Measurements from ENCODE around the gene ENTPD2. TPM values are rescaled to one million over a fixed set of nuclear protein-coding genes. Genes with fewer than 3 reads are reported as not detected.

Gene ENTPD2
- polyA plus RNA-seq, 1 experiment, result not detected

- H3K4me3 ChIP-seq (ENCODE audit: low read depth, low read length), result no peak overlapping the region
- no peaks in the 10 kb centered on the region for H3K27me3 ChIP-seq (ENCODE audit: control insufficient read depth, insufficient read depth, low read length)
- ChIA-PET CTCF (interaction anchor here (1.2 kb wide), 1 partner anchor 13 kb away, joined by 4 read pairs; no protein-coding TSS in a partner anchor), POLR2A (no interaction called here)
- H3K27ac ChIP-seq (ENCODE audit: low read depth, low read length), result no peak overlapping the region
- no peak for DNase-seq (ENCODE audit: low read depth, low spot score)
- peaks cover 22% of the 10 kb centered on the region; the same call in 1 of the 2 replicates for H3K9me3 ChIP-seq (ENCODE audit: control insufficient read depth, insufficient read depth, low read length)
- TF ChIP-seq, protein P1, sequence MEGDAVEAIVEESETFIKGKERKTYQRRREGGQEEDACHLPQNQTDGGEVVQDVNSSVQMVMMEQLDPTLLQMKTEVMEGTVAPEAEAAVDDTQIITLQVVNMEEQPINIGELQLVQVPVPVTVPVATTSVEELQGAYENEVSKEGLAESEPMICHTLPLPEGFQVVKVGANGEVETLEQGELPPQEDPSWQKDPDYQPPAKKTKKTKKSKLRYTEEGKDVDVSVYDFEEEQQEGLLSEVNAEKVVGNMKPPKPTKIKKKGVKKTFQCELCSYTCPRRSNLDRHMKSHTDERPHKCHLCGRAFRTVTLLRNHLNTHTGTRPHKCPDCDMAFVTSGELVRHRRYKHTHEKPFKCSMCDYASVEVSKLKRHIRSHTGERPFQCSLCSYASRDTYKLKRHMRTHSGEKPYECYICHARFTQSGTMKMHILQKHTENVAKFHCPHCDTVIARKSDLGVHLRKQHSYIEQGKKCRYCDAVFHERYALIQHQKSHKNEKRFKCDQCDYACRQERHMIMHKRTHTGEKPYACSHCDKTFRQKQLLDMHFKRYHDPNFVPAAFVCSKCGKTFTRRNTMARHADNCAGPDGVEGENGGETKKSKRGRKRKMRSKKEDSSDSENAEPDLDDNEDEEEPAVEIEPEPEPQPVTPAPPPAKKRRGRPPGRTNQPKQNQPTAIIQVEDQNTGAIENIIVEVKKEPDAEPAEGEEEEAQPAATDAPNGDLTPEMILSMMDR (IDR thresholded peaks at IDR 0.05; ENCODE audit: low read depth, low read length), result no peak
Measured at GRCh38 chr9:137021979-137022661, 31.7 kb downstream of the ENTPD2 start.

DNA sequence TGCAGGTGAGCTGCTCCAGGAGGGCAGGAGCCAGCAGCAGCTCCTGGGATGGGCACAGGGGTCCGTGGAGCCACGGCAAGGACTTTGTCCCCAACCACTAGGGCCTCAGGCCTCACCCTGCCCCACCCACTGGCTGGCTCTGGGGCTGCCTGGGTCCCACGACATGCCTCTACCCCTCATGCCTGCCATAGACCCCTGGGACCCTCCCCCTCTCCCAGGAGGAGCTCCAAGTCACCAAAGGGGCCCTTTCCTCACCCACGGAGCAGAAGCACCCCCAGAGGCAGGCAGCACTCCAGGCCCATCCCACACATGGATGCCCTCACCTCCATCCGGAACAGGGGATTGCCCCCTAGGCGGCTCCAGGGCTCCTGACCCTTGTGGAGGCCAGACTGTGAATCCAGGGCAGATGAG is 32.3 kb downstream of the ENTPD2 start:
- DNase-seq (ENCODE audit: low read depth, low spot score), result no peak
- H3K27ac ChIP-seq (ENCODE audit: low read depth, low read length), result no peak overlapping the region
- ChIA-PET POLR2A (no interaction called here), CTCF (interaction anchor here (1.2 to 1.7 kb wide), 2 partner anchors 8 to 14 kb away, joined by 4 to 8 read pairs; no protein-coding TSS in a partner anchor)
- TF ChIP-seq, protein P1 (IDR thresholded peaks at IDR 0.05; ENCODE audit: low read depth, low read length), result no peak
- no peak overlapping the region for H3K4me3 ChIP-seq (ENCODE audit: low read depth, low read length)
- H3K9me3 ChIP-seq (ENCODE audit: control insufficient read depth, insufficient read depth, low read length), result peaks cover 27% of the 10 kb centered on the region; the same call in 1 of the 2 replicates
- no peaks in the 10 kb centered on the region for H3K27me3 ChIP-seq (ENCODE audit: control insufficient read depth, insufficient read depth, low read length)

DNA sequence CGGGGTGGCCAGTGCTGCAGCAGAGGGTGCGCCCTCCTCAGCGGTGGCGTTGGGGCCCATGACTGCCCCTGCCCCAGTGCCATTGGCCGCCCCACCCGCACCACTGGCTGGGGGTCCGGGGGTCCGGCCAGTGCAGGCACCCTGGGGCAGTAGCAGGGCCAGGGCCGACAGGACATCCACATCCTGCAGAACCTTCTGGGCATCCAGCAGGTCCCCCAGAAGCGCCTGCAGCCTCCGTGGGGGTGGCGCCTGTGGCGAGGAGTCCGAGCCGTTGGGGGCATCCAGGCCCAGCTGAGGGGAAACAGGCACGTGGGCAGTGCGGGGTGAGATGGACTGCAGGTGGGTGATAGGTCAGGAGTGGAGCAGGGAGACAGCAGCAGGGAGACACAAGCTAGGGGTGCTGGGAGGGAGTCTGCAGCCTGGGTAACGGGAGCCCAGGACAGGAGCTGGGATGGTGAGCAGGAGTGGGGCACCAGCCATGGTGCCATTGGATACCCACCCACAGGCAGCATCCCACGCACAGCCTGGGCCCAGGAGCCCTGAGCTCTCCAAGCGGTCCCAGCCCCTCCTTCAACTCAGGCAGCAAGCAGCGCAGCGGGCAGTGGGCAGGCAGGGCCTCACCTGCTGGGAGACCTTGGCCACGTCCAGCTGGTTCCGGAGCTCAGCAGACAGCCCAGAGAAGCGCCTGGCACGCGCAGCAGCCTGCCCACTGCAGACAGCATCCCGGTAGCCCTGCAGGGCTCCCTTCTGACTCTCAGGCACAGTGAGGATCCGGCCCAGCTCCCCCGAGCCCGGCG is 32.9 kb downstream of the ENTPD2 start:
- Histone ChIP-seq H3K27me3 (ENCODE audit: control insufficient read depth, insufficient read depth, low read length) (no peaks in the 10 kb centered on the region), H3K27ac (ENCODE audit: low read depth, low read length) (no peak overlapping the region), H3K9me3 (ENCODE audit: control insufficient read depth, insufficient read depth, low read length) (peaks cover 33% of the 10 kb centered on the region), H3K4me3 (ENCODE audit: low read depth, low read length) (no peak overlapping the region)
- TF ChIP-seq, protein P1 (IDR thresholded peaks at IDR 0.05; ENCODE audit: low read depth, low read length), result no peak
- no peak for DNase-seq (ENCODE audit: low read depth, low spot score)
- ChIA-PET CTCF (interaction anchor here (1.2 to 1.7 kb wide), 2 partner anchors 9 to 14 kb away, joined by 4 to 8 read pairs; no protein-coding TSS in a partner anchor), POLR2A (no interaction called here)

GRCh38 chr9:137019891-137020683 is 33.8 kb downstream of the ENTPD2 start:
- CTCF ChIA-PET, result interaction anchor here (0.6 to 1.7 kb wide), 3 partner anchors 10 to 72 kb away, joined by 3 to 8 read pairs (median 3); no protein-coding TSS in a partner anchor
- Histone ChIP-seq H3K27me3 (ENCODE audit: control insufficient read depth, insufficient read depth, low read length) (no peaks in the 10 kb centered on the region), H3K4me3 (ENCODE audit: low read depth, low read length) (no peak overlapping the region), H3K9me3 (ENCODE audit: control insufficient read depth, insufficient read depth, low read length) (peaks cover 41% of the 10 kb centered on the region), H3K27ac (ENCODE audit: low read depth, low read length) (no peak overlapping the region)
- no peak for DNase-seq (ENCODE audit: low read depth, low spot score)
- TF ChIP-seq, protein P1 (IDR thresholded peaks at IDR 0.05; ENCODE audit: low read depth, low read length), result no peak
- POLR2A ChIA-PET, result no interaction called here

All from AG04450 (cell line).